GM12878 (cell line): ENCODE results near the gene ANLN. TPM values are rescaled to one million over a fixed set of nuclear protein-coding genes. Genes with fewer than 3 reads are reported as not detected.

Experiments used
- ATAC-seq: fragments of 200-7000 bp; cut with Tn5 transposase; 3 replicates; pipeline ENCODE4 v1.9.1; 2020; ENCODE audit warnings: mild to moderate bottlenecking, moderate library complexity
- BruUV-seq: library from RNA; stranded (reverse); fragments of 400-500 nt; replicated peaks from 2 replicates; lab custom pipeline; 2021; lab: Mats Ljungman, UMichigan
- CTCF ChIA-PET: fragments of 300-600 bp; sonication (Branson Sonifier 250); formaldehyde crosslinking; extraction: SDS; loops from one replicate; lab custom pipeline; 2021; ENCODE audit warnings: inconsistent platforms; lab: Yijun Ruan, JAX
- POLR2A ChIA-PET: fragments of 350-600 bp; formaldehyde crosslinking; extraction: SDS; loops from one replicate; lab custom pipeline; 2021; ENCODE audit warnings: inconsistent platforms; lab: Charles Lee
- RAD21 ChIA-PET: fragments of 300-600 bp; sonication (Branson Sonifier 250); formaldehyde crosslinking; loops from one replicate; lab custom pipeline; 2023; ENCODE audit warnings: antibody characterized with exemption; ENCODE audit not compliant: unreplicated experiment; lab: Charles Lee
- SMC1A ChIA-PET: fragments of 300-600 bp; sonication (Branson Sonifier 250); formaldehyde crosslinking; loops from one replicate; lab custom pipeline; 2023; ENCODE audit not compliant: unreplicated experiment, uncharacterized antibody; lab: Charles Lee
- DNase-seq: peaks from one replicate; pipeline ENCODE4 v3.0.0-alpha.2; 2011; ENCODE audit warnings: low read depth, low spot score
- FAIRE-seq: peaks from 3 replicates; lab custom pipeline; 2011; peaks lifted over from hg19 to GRCh38; lab: Jason Lieb, UNC
- H2AFZ ChIP-seq: 2 replicates; pipeline ENCODE4 v1.6.0; 2011; ENCODE audit warnings: low read depth, low read length, control low read depth; ENCODE audit not compliant: control insufficient read depth
- H3K27ac ChIP-seq: 2 replicates; pipeline ENCODE4 v1.5.1; 2011; ENCODE audit warnings: control low read depth; ENCODE audit not compliant: control insufficient read depth, insufficient read depth
- H3K27me3 ChIP-seq, 2 experiments: replicated peaks in 1 of 2; 2 replicates each; pipeline versions ENCODE4 v1.6.0 to v1.6.1; 2011; ENCODE audit warnings: low read length in 1 of 2; ENCODE audit not compliant: control insufficient read depth in 2 of 2, insufficient read depth in 2 of 2
- H3K36me3 ChIP-seq, 2 experiments: 2 replicates each; pipeline ENCODE4 v1.5.1; 2011; ENCODE audit warnings: low read length in 1 of 2; ENCODE audit not compliant: control insufficient read depth in 2 of 2, insufficient read depth in 2 of 2
- H3K4me1 ChIP-seq: 2 replicates; pipeline ENCODE4 v1.6.1; 2011; ENCODE audit warnings: mild to moderate bottlenecking, low read length, moderate library complexity, mixed read lengths; ENCODE audit not compliant: control insufficient read depth, insufficient read depth
- H3K4me2 ChIP-seq: 2 replicates; pipeline ENCODE4 v1.6.0; 2011; ENCODE audit warnings: control low read depth; ENCODE audit not compliant: control insufficient read depth, insufficient read depth
- H3K4me3 ChIP-seq: fragments of 200-600 bp; sonication (generic); 2 replicates; pipeline ENCODE4 v1.5.1; 2016
- H3K79me2 ChIP-seq: 2 replicates; pipeline ENCODE4 v1.6.0; 2011; ENCODE audit warnings: low read length; ENCODE audit not compliant: control insufficient read depth, insufficient read depth
- H3K9ac ChIP-seq: 2 replicates; pipeline ENCODE4 v1.8.0; 2011; ENCODE audit warnings: low read length, control low read depth, mixed read lengths; ENCODE audit not compliant: control insufficient read depth, insufficient read depth
- H3K9me3 ChIP-seq: replicated peaks from 3 replicates; pipeline ENCODE4 v1.5.1; 2011; ENCODE audit warnings: mild to moderate bottlenecking, low read length; ENCODE audit not compliant: control insufficient read depth, insufficient read depth
- H4K20me1 ChIP-seq: 2 replicates; pipeline ENCODE4 v1.6.0; 2011; ENCODE audit not compliant: control insufficient read depth, insufficient read depth
- ASH2L ChIP-seq: fragments of 300-600, 200-600 bp; sonication (generic); IDR thresholded peaks from 2 replicates; pipeline ENCODE4 v1.6.1; 2017; ENCODE audit warnings: low read depth, mild to moderate bottlenecking, borderline replicate concordance
- ATF2 ChIP-seq: IDR thresholded peaks from 2 replicates; pipeline ENCODE4 v1.6.1; 2012; ENCODE audit warnings: low read length, inconsistent platforms
- ATF7 ChIP-seq: fragments of 450-650 bp; IDR thresholded peaks from 2 replicates; pipeline ENCODE4 v1.6.1; 2016; ENCODE audit warnings: low read depth, mild to moderate bottlenecking
- CHD2 ChIP-seq: IDR thresholded peaks from 2 replicates; pipeline ENCODE4 v1.6.1; 2011; ENCODE audit warnings: low read depth, low read length, improper control_type of control experiment, borderline replicate concordance
- CREM ChIP-seq: IDR thresholded peaks from 2 replicates; pipeline ENCODE4 v1.6.1; 2014; ENCODE audit warnings: antibody characterized with exemption, low read depth
- EZH2 ChIP-seq: IDR thresholded peaks from 2 replicates; pipeline ENCODE4 v1.6.1; 2012; ENCODE audit warnings: low read depth, mild to moderate bottlenecking, control low read depth, inconsistent platforms, low read length, borderline replicate concordance; ENCODE audit not compliant: control insufficient read depth
- FOXM1 ChIP-seq: IDR thresholded peaks from 2 replicates; pipeline ENCODE4 v1.6.1; 2012; ENCODE audit warnings: low read depth, mild to moderate bottlenecking, inconsistent platforms, low read length, moderate library complexity
- GABPA ChIP-seq: IDR thresholded peaks from 2 replicates; pipeline ENCODE4 v1.6.1; 2014; ENCODE audit warnings: antibody characterized with exemption, low read depth, mild to moderate bottlenecking, inconsistent platforms
- HDAC6 ChIP-seq: fragments of 200-600 bp; sonication (generic); IDR thresholded peaks from one replicate; pipeline ENCODE4 v1.8.0; 2017; ENCODE audit warnings: antibody characterized with exemption; ENCODE audit not compliant: unreplicated experiment
- JUNB ChIP-seq: IDR thresholded peaks from 2 replicates; pipeline ENCODE4 v1.6.1; 2016; ENCODE audit warnings: antibody characterized with exemption, mild to moderate bottlenecking
- NRF1 ChIP-seq: conservative IDR thresholded peaks from 2 replicates; pipeline ENCODE4 v1.6.1; 2011; ENCODE audit warnings: mild to moderate bottlenecking, low read depth, low read length, improper control_type of control experiment
- POU2F2 ChIP-seq: IDR thresholded peaks from 3 replicates; pipeline ENCODE4 v1.6.1; 2011; ENCODE audit warnings: low read depth, mild to moderate bottlenecking, low read length, borderline replicate concordance
- RAD21 ChIP-seq: IDR thresholded peaks from 2 replicates; pipeline ENCODE4 v1.6.1; 2011; ENCODE audit warnings: mild to moderate bottlenecking, low read depth, low read length, moderate library complexity; ENCODE audit not compliant: insufficient read depth
- RB1 ChIP-seq: fragments of 450-650 bp; formaldehyde crosslinking; IDR thresholded peaks from 2 replicates; pipeline ENCODE4 v1.6.1; 2017; ENCODE audit warnings: mild to moderate bottlenecking, borderline replicate concordance
- RCOR1 ChIP-seq: conservative IDR thresholded peaks from 2 replicates; pipeline ENCODE4 v1.6.1; 2012; ENCODE audit warnings: low read depth, low read length, improper control_type of control experiment
- SREBF1 ChIP-seq: IDR thresholded peaks from 2 replicates; pipeline ENCODE4 v1.6.1; 2012; ENCODE audit warnings: mild to moderate bottlenecking, low read length
- SRF ChIP-seq, 2 experiments: IDR thresholded peaks; 2 replicates each; pipeline ENCODE4 v1.6.1; 2011; ENCODE audit warnings: low read depth in 2 of 2, low read length in 2 of 2, mild to moderate bottlenecking in 1 of 2, moderate library complexity in 1 of 2
- ZNF217 ChIP-seq: fragments of 450-650 bp; IDR thresholded peaks from 2 replicates; pipeline ENCODE4 v1.6.1; 2017; ENCODE audit warnings: antibody characterized with exemption, mild to moderate bottlenecking
- WGBS: methylation state at CpG from one replicate; pipeline ENCODE4 v1.1.6; 2016; ENCODE audit warnings: low lambda C conversion rate; ENCODE audit not compliant: insufficient replicate concordance, insufficient coverage; ENCODE audit errors: missing lambda C conversion rate; 5-methylcytosine and 5-hydroxymethylcytosine counted together
- in situ Hi-C: fragments of 300-500 bp; cut with MboI; formaldehyde crosslinking; loops from 9 replicates; pipeline ENCODE4 v1.14.3; 2018; ENCODE audit warnings: mixed read lengths
- intact Hi-C: fragments of 100-400 bp; cut with micrococcal nuclease; formaldehyde crosslinking; loops from one replicate; pipeline ENCODE4 v1.14.2; 2022; ENCODE audit not compliant: unreplicated experiment
- polyA plus RNA-seq, 11 experiments: library from polyadenylated mRNA; depleted of rRNA in 4 of 11; unstranded in 6 of 11; stranded (reverse) in 5 of 11; fragments of >200 nt; fragmentation: Nextera tagmentation in 4 of 11; fragmentation: Illumina TruSeq in 1 of 11; extraction: Ambion mirVana in 4 of 11; extraction: Trizol in 1 of 11; gene quantifications; 1 replicate in 1 of 11; 2 replicates in 10 of 11; pipeline versions ENCODE4 v1.2.1 to v1.2.3, GENCODE V29; 2011 to 2016; ENCODE audit warnings: inconsistent platforms in 2 of 11, missing spikeins in 2 of 11, low read depth in 1 of 11
- total RNA-seq, 4 experiments: library from RNA; depleted of rRNA in 3 of 4; stranded (reverse); fragments of >200 nt in 3 of 4; fragmentation: Illumina TruSeq in 1 of 4; extraction: Trizol in 1 of 4; gene quantifications; 2 replicates each; pipeline versions ENCODE4 v1.2.1 to v1.2.3, GENCODE V29; 2013 to 2021

Gene ANLN
- total and polyA plus RNA-seq, 10 of the 15 experiments (the other 5 are each of a cell fraction or from before 2014, with no cell fraction given), result 9.5 to 32.1 (median 24.2) TPM

- FAIRE-seq (no peak), ATAC-seq (no peak), DNase-seq (no peak)
- Histone ChIP-seq H3K79me2 (no peaks in the 10 kb centered on the region), H2AFZ (no peak overlapping the region), H3K27me3 (no peaks in the 10 kb centered on the region), H3K36me3 (no peaks in the 10 kb centered on the region), H3K4me3 (no peak overlapping the region), H3K9ac (no peak overlapping the region), H3K4me1 (no peaks in the 10 kb centered on the region), H3K27ac (no peak overlapping the region), H4K20me1 (no peaks in the 10 kb centered on the region), H3K4me2 (no peak overlapping the region), H3K9me3 (no peaks in the 10 kb centered on the region)
- TF ChIP-seq RB1 (no peak), NRF1 (no peak), HDAC6 (no peak), POU2F2 (no peak), CHD2 (no peak), SREBF1 (no peak), JUNB (no peak), ATF2 (no peak), GABPA (no peak), RCOR1 (no peak), SRF (IDR thresholded peaks at IDR 0.05; ENCODE audit: low read depth in 2 of 2, low read length in 2 of 2) (no peak), RAD21 (no peak), ASH2L (no peak), ATF7 (no peak), ZNF217 (no peak), EZH2 (no peak), FOXM1 (no peak), CREM (no peak)
- BruUV-seq, result no TSS peak
- in situ Hi-C loops (no loop called here), intact Hi-C loops (no loop called here)
- ChIA-PET POLR2A (no interaction called here), RAD21 (no interaction called here), SMC1A (interaction anchor here (1.0 kb wide), 1 partner anchor 373 kb away, joined by 3 read pairs; no protein-coding TSS in a partner anchor), CTCF (no interaction called here)
- 89% methylated on average over 3 of the region's 3 CpGs for WGBS
These were observed 40.9 kb upstream of the ANLN start for GRCh38 chr7:36348771-36349170.
